PC-3 (cell line): Measurements from ENCODE around the gene RSPRY1. TPM values are rescaled to one million over a fixed set of nuclear protein-coding genes. Genes with fewer than 3 reads are reported as not detected.

Experiments
- ATAC-seq: fragments of 200-7000 bp; cut with Tn5 transposase; 2 replicates; pipeline ENCODE4 v1.9.1; 2020; ENCODE audit warnings: mild to moderate bottlenecking, moderate library complexity
- BruUV-seq: library from RNA; stranded (reverse); fragments of 400-500 nt; replicated peaks from 2 replicates; lab custom pipeline; 2021; lab: Mats Ljungman, UMichigan
- CTCF ChIA-PET: fragments of 300-600 bp; sonication (Branson Sonifier 250); formaldehyde crosslinking; loops from one replicate; lab custom pipeline; 2022; ENCODE audit warnings: antibody characterized with exemption; lab: Charles Lee
- POLR2A ChIA-PET: fragments of 300-600 bp; sonication (Branson Sonifier 250); formaldehyde crosslinking; loops from one replicate; lab custom pipeline; 2022; ENCODE audit warnings: antibody characterized with exemption; ENCODE audit not compliant: unreplicated experiment; lab: Charles Lee
- DNase-seq: peaks from one replicate; pipeline ENCODE4 v3.0.0-alpha.2; 2015
- H2AFZ ChIP-seq: fragments of 300-600 bp; sonication (generic); 2 replicates; pipeline ENCODE4 v1.6.0; 2016; ENCODE audit warnings: antibody characterized with exemption, low read length
- H3F3A ChIP-seq: fragments of 300-600 bp; sonication (generic); one replicate; pipeline ENCODE4 v1.6.0; 2017; ENCODE audit warnings: antibody characterized with exemption, low read length, control low read depth, mild to moderate bottlenecking; ENCODE audit not compliant: unreplicated experiment
- H3K27ac ChIP-seq: fragments of 300-600 bp; sonication (generic); 2 replicates; pipeline ENCODE4 v1.5.1; 2016; ENCODE audit warnings: mild to moderate bottlenecking, low read length
- H3K27me3 ChIP-seq: fragments of 300-600 bp; sonication (generic); 2 replicates; pipeline ENCODE4 v1.6.1; 2016; ENCODE audit warnings: low read length, mixed read lengths
- H3K36me3 ChIP-seq: fragments of 300-600 bp; sonication (generic); 2 replicates; pipeline ENCODE4 v1.6.1; 2016; ENCODE audit warnings: low read depth, mixed run types, low read length, mixed read lengths
- H3K4me1 ChIP-seq: fragments of 300-600 bp; sonication (generic); 2 replicates; pipeline ENCODE4 v1.5.1; 2016; ENCODE audit warnings: low read length; ENCODE audit not compliant: insufficient read depth
- H3K4me2 ChIP-seq: fragments of 300-600 bp; sonication (generic); 2 replicates; pipeline ENCODE4 v1.6.0; 2016; ENCODE audit warnings: low read length
- H3K4me3 ChIP-seq: fragments of 300-600 bp; sonication (generic); 2 replicates; pipeline ENCODE4 v1.5.1; 2016; ENCODE audit warnings: mild to moderate bottlenecking, low read length, mixed read lengths
- H3K79me2 ChIP-seq: fragments of 300-600 bp; sonication (generic); 2 replicates; pipeline ENCODE4 v1.6.1; 2017; ENCODE audit warnings: low read length, mixed read lengths
- H3K9ac ChIP-seq: fragments of 300-600 bp; sonication (generic); 2 replicates; pipeline ENCODE4 v1.6.0; 2016; ENCODE audit warnings: mild to moderate bottlenecking, low read length
- H3K9me2 ChIP-seq: fragments of 300-600 bp; sonication (generic); replicated peaks from 2 replicates; pipeline ENCODE4 v1.6.1; 2016; ENCODE audit warnings: mixed run types, low read length, mixed read lengths
- H3K9me3 ChIP-seq: fragments of 300-600 bp; sonication (generic); 2 replicates; pipeline ENCODE4 v1.6.1; 2016; ENCODE audit warnings: low read length, mixed read lengths
- H4K20me1 ChIP-seq: fragments of 300-600 bp; sonication (generic); 2 replicates; pipeline ENCODE4 v1.6.1; 2016; ENCODE audit warnings: low read length, mixed read lengths
- EZH2 ChIP-seq: fragments of 300-600 bp; sonication (generic); IDR thresholded peaks from one replicate; pipeline ENCODE4 v1.6.1; 2017; ENCODE audit warnings: antibody characterized with exemption, mild to moderate bottlenecking, low read length; ENCODE audit not compliant: unreplicated experiment
- EZH2phosphoT487 ChIP-seq: fragments of 300-600 bp; sonication (generic); IDR thresholded peaks from 2 replicates; pipeline ENCODE4 v1.6.1; 2018; ENCODE audit warnings: mild to moderate bottlenecking, antibody characterized with exemption, low read length, borderline replicate concordance
- intact Hi-C: fragments of 100-400 bp; cut with micrococcal nuclease; formaldehyde crosslinking; loops from 2 replicates; pipeline ENCODE4 v1.9.0; 2023
- total RNA-seq: library from RNA; depleted of rRNA; stranded (reverse); fragments of >200 nt; gene quantifications from 2 replicates; pipeline ENCODE4 v1.2.3, GENCODE V29; 2014
- TF ChIP-seq, protein P1 (sequence below): fragments of 300-600 bp; sonication (generic); conservative IDR thresholded peaks from 2 replicates; pipeline ENCODE4 v1.5.1; 2017; ENCODE audit warnings: antibody characterized with exemption, low read depth, mild to moderate bottlenecking, low read length

The RSPRY1 gene
- total RNA-seq, 1 experiment from 2014 or later: 17.5 TPM

DNA sequence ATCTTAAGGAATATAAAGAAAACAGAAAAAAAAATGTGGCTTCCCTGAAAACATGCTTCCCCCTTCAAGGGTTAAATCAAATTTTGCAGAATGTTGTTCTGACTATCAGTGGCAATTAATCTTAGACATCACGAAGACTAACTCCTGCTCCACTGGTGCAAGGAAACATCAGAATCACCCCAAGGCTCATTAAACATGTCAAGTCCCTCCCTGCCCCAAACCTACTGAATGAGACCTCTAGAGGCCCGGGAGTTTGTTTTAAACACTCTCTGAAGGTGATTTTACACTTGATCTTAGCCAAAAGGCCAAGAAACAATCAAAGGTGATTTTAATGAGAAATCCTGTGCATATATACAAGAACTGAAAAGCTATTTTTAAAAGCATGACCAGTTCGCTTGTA lies 18.6 kb upstream of the RSPRY1 start:
- intact Hi-C loops: loop anchor here (5.0 kb wide), 1 partner anchor 220 kb away; no protein-coding TSS in a partner anchor
- ATAC-seq (no peak), DNase-seq (no peak)
- H2AFZ ChIP-seq: no peak overlapping the region
- H3K4me3 ChIP-seq: no peak overlapping the region
- no peak overlapping the region for H3K4me2 ChIP-seq
- no peak overlapping the region for H3K27ac ChIP-seq
- POLR2A ChIA-PET: no interaction called here
- CTCF ChIA-PET: no interaction called here
- TF ChIP-seq EZH2phosphoT487 (no peak), EZH2 (no peak)
- TF ChIP-seq, protein P1, sequence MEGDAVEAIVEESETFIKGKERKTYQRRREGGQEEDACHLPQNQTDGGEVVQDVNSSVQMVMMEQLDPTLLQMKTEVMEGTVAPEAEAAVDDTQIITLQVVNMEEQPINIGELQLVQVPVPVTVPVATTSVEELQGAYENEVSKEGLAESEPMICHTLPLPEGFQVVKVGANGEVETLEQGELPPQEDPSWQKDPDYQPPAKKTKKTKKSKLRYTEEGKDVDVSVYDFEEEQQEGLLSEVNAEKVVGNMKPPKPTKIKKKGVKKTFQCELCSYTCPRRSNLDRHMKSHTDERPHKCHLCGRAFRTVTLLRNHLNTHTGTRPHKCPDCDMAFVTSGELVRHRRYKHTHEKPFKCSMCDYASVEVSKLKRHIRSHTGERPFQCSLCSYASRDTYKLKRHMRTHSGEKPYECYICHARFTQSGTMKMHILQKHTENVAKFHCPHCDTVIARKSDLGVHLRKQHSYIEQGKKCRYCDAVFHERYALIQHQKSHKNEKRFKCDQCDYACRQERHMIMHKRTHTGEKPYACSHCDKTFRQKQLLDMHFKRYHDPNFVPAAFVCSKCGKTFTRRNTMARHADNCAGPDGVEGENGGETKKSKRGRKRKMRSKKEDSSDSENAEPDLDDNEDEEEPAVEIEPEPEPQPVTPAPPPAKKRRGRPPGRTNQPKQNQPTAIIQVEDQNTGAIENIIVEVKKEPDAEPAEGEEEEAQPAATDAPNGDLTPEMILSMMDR: no peak
- H3K9me3 ChIP-seq: no peaks in the 10 kb centered on the region
- no peaks in the 10 kb centered on the region for H3K27me3 ChIP-seq
- H3K36me3 ChIP-seq: peaks cover 19% of the 10 kb centered on the region
- H3K9ac ChIP-seq: no peak overlapping the region
- no peaks in the 10 kb centered on the region for H4K20me1 ChIP-seq
- no TSS peak for BruUV-seq
- no peaks in the 10 kb centered on the region for H3K79me2 ChIP-seq
- H3F3A ChIP-seq: no peaks in the 10 kb centered on the region
- no peaks in the 10 kb centered on the region for H3K4me1 ChIP-seq
- H3K9me2 ChIP-seq: no peaks in the 10 kb centered on the region

GRCh38 chr16:57167953-57168352 lies 18.2 kb upstream of the RSPRY1 start:
- no peak for TF ChIP-seq EZH2
- TF ChIP-seq EZH2phosphoT487: no peak
- TF ChIP-seq, protein P1: peak; percentile 71
- no peak overlapping the region for H3K9ac ChIP-seq
- H3K27me3 ChIP-seq: no peaks in the 10 kb centered on the region
- no peaks in the 10 kb centered on the region for H3K9me3 ChIP-seq
- no peak overlapping the region for H3K4me3 ChIP-seq
- intact Hi-C loops: loop anchor here (1.0 to 5.0 kb wide), 2 partner anchors 84 to 221 kb away; no protein-coding TSS in a partner anchor
- peak; percentile 63 for ATAC-seq
- H3K27ac ChIP-seq: no peak overlapping the region
- no peak overlapping the region for H2AFZ ChIP-seq
- POLR2A ChIA-PET: no interaction called here
- no peaks in the 10 kb centered on the region for H3F3A ChIP-seq
- no peaks in the 10 kb centered on the region for H3K79me2 ChIP-seq
- no peaks in the 10 kb centered on the region for H3K4me1 ChIP-seq
- no peaks in the 10 kb centered on the region for H4K20me1 ChIP-seq
- H3K9me2 ChIP-seq: no peaks in the 10 kb centered on the region
- BruUV-seq: no TSS peak
- CTCF ChIA-PET: no interaction called here
- H3K36me3 ChIP-seq: peaks cover 19% of the 10 kb centered on the region
- H3K4me2 ChIP-seq: no peak overlapping the region
- DNase-seq: peak; percentile 57

GRCh38 chr16:57169327-57169726 lies 16.8 kb upstream of the RSPRY1 start:
- no peaks in the 10 kb centered on the region for H3K27me3 ChIP-seq
- TF ChIP-seq, protein P1: no peak
- TF ChIP-seq EZH2 (no peak), EZH2phosphoT487 (no peak)
- CTCF ChIA-PET: no interaction called here
- H3K4me2 ChIP-seq: no peak overlapping the region
- H4K20me1 ChIP-seq: no peaks in the 10 kb centered on the region
- H3K27ac ChIP-seq: no peak overlapping the region
- no peaks in the 10 kb centered on the region for H3K9me2 ChIP-seq
- intact Hi-C loops: loop anchor here (5.0 kb wide), 1 partner anchor 222 kb away; no protein-coding TSS in a partner anchor
- peaks cover 19% of the 10 kb centered on the region for H3K36me3 ChIP-seq
- POLR2A ChIA-PET: no interaction called here
- no peak overlapping the region for H2AFZ ChIP-seq
- DNase-seq (no peak), ATAC-seq (no peak)
- H3F3A ChIP-seq: no peaks in the 10 kb centered on the region
- no TSS peak for BruUV-seq
- no peak overlapping the region for H3K9ac ChIP-seq
- H3K4me1 ChIP-seq: no peaks in the 10 kb centered on the region
- H3K4me3 ChIP-seq: no peak overlapping the region
- H3K9me3 ChIP-seq: no peaks in the 10 kb centered on the region
- no peaks in the 10 kb centered on the region for H3K79me2 ChIP-seq
